Measurements from ENCODE around the gene CTSL.

DNA sequence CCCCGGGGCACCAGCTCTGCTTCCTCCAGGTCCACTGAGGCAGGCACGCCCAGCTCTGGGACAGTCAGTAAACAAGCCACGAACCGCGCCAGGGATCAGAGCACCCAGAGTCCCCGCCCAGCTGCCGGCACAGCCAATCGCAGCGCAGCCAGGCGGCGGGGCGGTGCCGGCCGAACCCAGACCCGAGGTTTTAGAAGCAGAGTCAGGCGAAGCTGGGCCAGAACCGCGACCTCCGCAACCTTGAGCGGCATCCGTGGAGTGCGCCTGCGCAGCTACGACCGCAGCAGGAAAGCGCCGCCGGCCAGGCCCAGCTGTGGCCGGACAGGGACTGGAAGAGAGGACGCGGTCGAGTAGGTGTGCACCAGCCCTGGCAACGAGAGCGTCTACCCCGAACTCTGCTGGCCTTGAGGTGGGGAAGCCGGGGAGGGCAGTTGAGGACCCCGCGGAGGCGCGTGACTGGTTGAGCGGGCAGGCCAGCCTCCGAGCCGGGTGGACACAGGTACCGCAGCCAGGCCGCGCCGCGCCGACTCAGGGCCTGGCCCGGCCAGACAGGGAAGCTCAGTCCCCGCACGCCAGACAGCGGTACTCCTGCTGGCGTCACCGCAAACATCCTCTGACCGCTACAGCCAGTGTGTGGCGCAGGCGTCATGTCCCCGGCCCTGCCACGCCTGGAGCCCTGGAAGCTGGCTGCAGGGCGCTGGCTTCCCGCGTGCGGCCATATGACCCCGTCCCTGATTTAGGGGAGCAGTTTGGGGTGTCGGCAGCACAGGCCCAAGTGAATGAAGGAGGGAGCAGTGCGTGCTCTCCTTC lies at the start of gene CTSL:
- TF ChIP-seq CTCF (conservative IDR thresholded peaks at IDR 0.05 in 1 of 2, IDR thresholded peaks at IDR 0.05 in 1 of 2; ENCODE audit: low read depth in 1 of 2, low read length in 2 of 2) = no peak
- no peak for TF ChIP-seq EZH2 (IDR thresholded peaks at IDR 0.05; ENCODE audit: low read length, missing control alignments)

Measured in fibroblast of lung (primary cell).